K562 (cell line): ENCODE data around the gene CPTP. TPM values are rescaled to one million over a fixed set of nuclear protein-coding genes. Genes with fewer than 3 reads are reported as not detected.

ENCODE experiments used
- ARID4B ChIP-seq: sonication (generic); formaldehyde crosslinking; IDR thresholded peaks from 2 replicates; pipeline ENCODE4 v1.8.0; 2022; ENCODE audit warnings: mild to moderate bottlenecking, missing genetic modification reagents
- ATF3 ChIP-seq, 2 experiments: fragments of 450-650 bp in 1 of 2; sonication (generic) in 1 of 2; formaldehyde crosslinking in 1 of 2; IDR thresholded peaks in 1 of 2; conservative IDR thresholded peaks in 1 of 2; 2 replicates each; pipeline versions ENCODE4 v1.6.1 to v1.8.1; 2016 to 2023; ENCODE audit warnings: mild to moderate bottlenecking in 2 of 2, moderate library complexity in 2 of 2, inconsistent platforms in 1 of 2, missing genetic modification reagents in 1 of 2
- BACH1 ChIP-seq: fragments of 200-800 bp; sonication (Bioruptor generic); IDR thresholded peaks from 2 replicates; pipeline ENCODE4 v1.6.1; 2016; ENCODE audit warnings: missing genetic modification characterization, missing compliant biosample characterization
- E2F8 ChIP-seq: fragments of 450-650 bp; IDR thresholded peaks from 2 replicates; pipeline ENCODE4 v1.7.1; 2018; ENCODE audit warnings: mild to moderate bottlenecking, low read depth; ENCODE audit not compliant: partially characterized antibody
- ETS1 ChIP-seq: conservative IDR thresholded peaks from 2 replicates; pipeline ENCODE4 v1.6.1; 2011; ENCODE audit warnings: low read depth, mild to moderate bottlenecking, low read length; ENCODE audit not compliant: control insufficient read depth
- ETV1 ChIP-seq: fragments of 450-650 bp; conservative IDR thresholded peaks from 2 replicates; pipeline ENCODE4 v1.6.1; 2016; ENCODE audit warnings: missing genetic modification characterization, control low read depth, low read depth, missing compliant biosample characterization
- HNRNPL ChIP-seq: fragments of 200-400 bp; formaldehyde crosslinking; IDR thresholded peaks from 2 replicates; pipeline ENCODE4 v1.6.1; 2017; ENCODE audit warnings: low read depth, mild to moderate bottlenecking, low read length
- NCOA2 ChIP-seq, 2 experiments: fragments of 450-650 bp; IDR thresholded peaks; 2 replicates each; pipeline ENCODE4 v1.6.1; 2018; ENCODE audit warnings: mild to moderate bottlenecking in 2 of 2, moderate library complexity in 1 of 2; ENCODE audit not compliant: partially characterized antibody in 2 of 2
- NCOA6 ChIP-seq: fragments of 450-650 bp; IDR thresholded peaks from 2 replicates; pipeline ENCODE4 v1.6.1; 2017; ENCODE audit warnings: mild to moderate bottlenecking
- SIX5 ChIP-seq, 2 experiments: IDR thresholded peaks; 2 replicates each; pipeline ENCODE4 v1.6.1; 2011; ENCODE audit warnings: low read length in 2 of 2, borderline replicate concordance in 1 of 2, low read depth in 1 of 2, mild to moderate bottlenecking in 1 of 2, moderate library complexity in 1 of 2; ENCODE audit not compliant: insufficient read depth in 1 of 2
- THAP7 ChIP-seq: fragments of 250-450 bp; sonication (Bioruptor Pico); IDR thresholded peaks from 2 replicates; pipeline ENCODE4 v1.5.0; 2021
- ZFP30 ChIP-seq: fragments of 250-450 bp; sonication (Bioruptor Pico); IDR thresholded peaks from 2 replicates; pipeline ENCODE4 v1.8.0; 2022; ENCODE audit warnings: moderate library complexity, mild to moderate bottlenecking, inconsistent platforms, borderline replicate concordance
- ZFX ChIP-seq: sonication (generic); formaldehyde crosslinking; IDR thresholded peaks from 2 replicates; pipeline ENCODE4 v1.8.0; 2022; ENCODE audit warnings: mild to moderate bottlenecking, missing genetic modification reagents, moderate library complexity
- ZNF124 ChIP-seq: sonication (generic); formaldehyde crosslinking; IDR thresholded peaks from 2 replicates; pipeline ENCODE4 v1.8.1; 2022; ENCODE audit warnings: missing genetic modification reagents
- ZNF174 ChIP-seq: fragments of 250-450 bp; sonication (Bioruptor Pico); IDR thresholded peaks from 2 replicates; pipeline ENCODE4 v1.4.0; 2020; ENCODE audit warnings: mild to moderate bottlenecking
- ZNF24 ChIP-seq: fragments of 450-650 bp; IDR thresholded peaks from 2 replicates; pipeline ENCODE4 v1.6.1; 2016
- ZNF263 ChIP-seq: sonication (generic); formaldehyde crosslinking; IDR thresholded peaks from 2 replicates; pipeline ENCODE4 v1.8.0; 2022; ENCODE audit warnings: mild to moderate bottlenecking, missing genetic modification reagents, borderline replicate concordance
- ZZZ3 ChIP-seq: fragments of 450-650 bp; IDR thresholded peaks from 2 replicates; pipeline ENCODE4 v1.6.1; 2016; ENCODE audit warnings: antibody characterized with exemption, mild to moderate bottlenecking, moderate library complexity
- polyA plus RNA-seq, 8 experiments: library from polyadenylated mRNA; depleted of rRNA in 4 of 8; stranded (reverse) in 5 of 8; unstranded in 3 of 8; fragments of >200 nt; fragmentation: Nextera tagmentation in 2 of 8; fragmentation: Illumina TruSeq in 1 of 8; extraction: Ambion mirVana in 2 of 8; extraction: Trizol in 1 of 8; gene quantifications; 2 replicates each; pipeline versions ENCODE4 v1.2.1 to v1.2.3, GENCODE V29; 2011 to 2014; ENCODE audit warnings: inconsistent platforms in 1 of 8, missing spikeins in 1 of 8
- total RNA-seq, 7 experiments: library from RNA; depleted of rRNA in 6 of 7; stranded (reverse); fragments of >200 nt in 6 of 7; fragmentation: Illumina TruSeq in 2 of 7; extraction: Trizol in 2 of 7; gene quantifications; 2 replicates each; pipeline versions ENCODE4 v1.2.1 to v1.2.3, GENCODE V29; 2011 to 2021; ENCODE audit warnings: low replicate concordance in 1 of 7

The CPTP gene
- total and polyA plus RNA-seq, 9 of the 15 experiments (the other 6 are each of a cell fraction or from before 2014, with no cell fraction given) = 0.11 to 25.8 (median 3.5) TPM

- TF ChIP-seq HNRNPL = no peak
- TF ChIP-seq ETS1 = no peak
- TF ChIP-seq NCOA6 = no peak
- TF ChIP-seq ARID4B = no peak
- no peak for TF ChIP-seq SIX5 (IDR thresholded peaks at IDR 0.05; ENCODE audit: borderline replicate concordance in 1 of 2, insufficient read depth in 1 of 2, low read depth in 1 of 2, low read length in 2 of 2)
- TF ChIP-seq E2F8 = no peak
- TF ChIP-seq ZNF124 (CRISPR knock-in tag) = no peak
- TF ChIP-seq NCOA2 (IDR thresholded peaks at IDR 0.05; ENCODE audit: partially characterized antibody in 2 of 2) = no peak
- TF ChIP-seq THAP7 (CRISPR knock-in tag) = no peak
- TF ChIP-seq BACH1 (tag) = no peak
- no peak for TF ChIP-seq ZNF24
- TF ChIP-seq ETV1 (tag) = no peak
- peak; percentile 5; the same call in 1 of the 2 replicates for TF ChIP-seq ZFX (CRISPR knock-in tag)
- TF ChIP-seq ATF3 (IDR thresholded peaks at IDR 0.05) = peak; percentile 94
- no peak for TF ChIP-seq ATF3 (CRISPR knock-in tag; conservative IDR thresholded peaks at IDR 0.05)
- no peak for TF ChIP-seq ZFP30 (CRISPR knock-in tag)
- TF ChIP-seq ZNF174 (CRISPR knock-in tag) = no peak
- no peak for TF ChIP-seq ZZZ3
- no peak for TF ChIP-seq ZNF263
These were observed 6.4 kb upstream of the CPTP start (continued) for GRCh38 chr1:1318131-1318652.
